ENCODE measurements around the gene GCN1. TPM values are rescaled to one million over a fixed set of nuclear protein-coding genes. Genes with fewer than 3 reads are reported as not detected.
A peak's percentile ranks its signal among the peaks of the same experiment; 100 is the strongest.

Gene GCN1
- total RNA-seq, 1 experiment from 2014 or later = 27.0 TPM

- DNase-seq (ENCODE audit: low read depth) = no peak
Measured at GRCh38 chr12:120229071-120229486, 34.6 kb upstream of the GCN1 start.

- DNase-seq (ENCODE audit: low read depth) = peak; percentile 72
Measured at GRCh38 chr12:120228291-120229070, 34.0 kb upstream of the GCN1 start.

GRCh38 chr12:120228041-120228290 is 33.5 kb upstream of the GCN1 start:
- DNase-seq (ENCODE audit: low read depth) = no peak

- DNase-seq (ENCODE audit: low read depth) = no peak
Measured at GRCh38 chr12:120227233-120228040, 32.9 kb upstream of the GCN1 start.

GRCh38 chr12:120225852-120226640 is 31.5 kb upstream of the GCN1 start:
- DNase-seq (ENCODE audit: low read depth) = no peak

GRCh38 chr12:120225200-120225558 is 30.7 kb upstream of the GCN1 start:
- DNase-seq (ENCODE audit: low read depth) = no peak

GRCh38 chr12:120224304-120225199 is 30.0 kb upstream of the GCN1 start:
- no peak for DNase-seq (ENCODE audit: low read depth)

GRCh38 chr12:120223458-120224303 is 29.2 kb upstream of the GCN1 start:
- no peak for DNase-seq (ENCODE audit: low read depth)

- DNase-seq (ENCODE audit: low read depth) = no peak
Measured at GRCh38 chr12:120222288-120222832, 27.8 kb upstream of the GCN1 start.

- DNase-seq (ENCODE audit: low read depth) = no peak
Measured at GRCh38 chr12:120221576-120221900, 27.0 kb upstream of the GCN1 start.

GRCh38 chr12:120220838-120221575 is 26.5 kb upstream of the GCN1 start:
- peak; percentile 31 for DNase-seq (ENCODE audit: low read depth)

GRCh38 chr12:120218680-120219606 is 24.4 kb upstream of the GCN1 start:
- no peak for DNase-seq (ENCODE audit: low read depth)

- DNase-seq (ENCODE audit: low read depth) = no peak
Measured at GRCh38 chr12:120216742-120217605, 22.5 kb upstream of the GCN1 start.

GRCh38 chr12:120215766-120216735 is 21.5 kb upstream of the GCN1 start:
- no peak for DNase-seq (ENCODE audit: low read depth)

GRCh38 chr12:120215357-120215735 is 20.8 kb upstream of the GCN1 start:
- no peak for DNase-seq (ENCODE audit: low read depth)

GRCh38 chr12:120214626-120215356 is 20.3 kb upstream of the GCN1 start:
- DNase-seq (ENCODE audit: low read depth) = no peak
